RWPE2 (cell line): ENCODE results near the gene CCL26.
"Not testable (repeated sequence)": the region's sequence is repeated elsewhere in the genome, so short reads cannot be mapped to it uniquely, and the experiment has no call there.

ENCODE experiments used
- ATAC-seq: fragments of 200-7000 bp; cut with Tn5 transposase; 3 replicates; pipeline ENCODE4 v1.9.1; 2021; ENCODE audit warnings: low read depth
- DNase-seq: peaks from one replicate; pipeline ENCODE4 v3.0.0-alpha.2; 2020; ENCODE audit warnings: low spot score
- H3K27ac ChIP-seq: fragments of 450-650 bp; 2 replicates; pipeline ENCODE4 v1.5.1; 2017; ENCODE audit warnings: mild to moderate bottlenecking; ENCODE audit not compliant: poor library complexity, severe bottlenecking
- H3K27me3 ChIP-seq: fragments of 250-450 bp; sonication (Bioruptor Pico); 2 replicates; pipeline ENCODE4 v1.5.1; 2021; ENCODE audit warnings: mild to moderate bottlenecking, moderate library complexity; ENCODE audit not compliant: insufficient read depth, poor library complexity, severe bottlenecking
- H3K36me3 ChIP-seq: fragments of 250-450 bp; sonication (Bioruptor Pico); 2 replicates; pipeline ENCODE4 v1.5.1; 2020; ENCODE audit warnings: low read depth, mild to moderate bottlenecking, moderate library complexity
- H3K4me1 ChIP-seq: fragments of 250-450 bp; sonication (Bioruptor Pico); 2 replicates; pipeline ENCODE4 v1.5.1; 2021; ENCODE audit warnings: mild to moderate bottlenecking, moderate library complexity; ENCODE audit not compliant: insufficient read depth, poor library complexity, severe bottlenecking
- H3K4me3 ChIP-seq: fragments of 250-450 bp; sonication (Bioruptor Pico); 2 replicates; pipeline ENCODE4 v1.5.1; 2021; ENCODE audit warnings: mild to moderate bottlenecking, moderate library complexity; ENCODE audit not compliant: severe bottlenecking
- H3K9me3 ChIP-seq: fragments of 250-450 bp; sonication (Bioruptor Pico); 2 replicates; pipeline ENCODE4 v1.5.1; 2021; ENCODE audit warnings: mild to moderate bottlenecking, moderate library complexity; ENCODE audit not compliant: severe bottlenecking
- TF ChIP-seq, protein P1 (sequence below): fragments of 450-650 bp; IDR thresholded peaks from one replicate; pipeline ENCODE4 v1.5.1; 2017; ENCODE audit warnings: mild to moderate bottlenecking, moderate library complexity; ENCODE audit not compliant: poor library complexity, severe bottlenecking

The CCL26 gene

DNA sequence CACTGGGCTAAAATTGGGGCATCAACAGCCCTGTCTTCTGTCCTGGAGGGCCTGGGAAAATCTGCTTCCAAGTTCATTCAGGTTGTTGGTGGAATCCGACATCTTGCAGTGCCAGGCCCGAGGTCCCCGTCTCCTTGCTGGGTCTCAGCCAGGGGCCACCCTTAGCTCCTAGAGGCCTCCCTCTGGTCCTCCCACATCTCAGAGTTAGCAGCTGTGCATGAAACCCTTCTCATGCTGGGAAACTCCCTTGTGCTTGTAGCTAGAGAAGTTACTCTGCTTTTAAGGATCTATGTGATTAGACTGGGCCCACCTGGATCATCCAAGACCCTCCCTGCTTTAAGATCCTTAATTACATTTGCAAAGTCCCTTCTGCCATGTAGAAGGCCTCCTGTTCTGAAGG, 48.6 kb downstream of the CCL26 start:
- H3K27ac ChIP-seq = no peak overlapping the region
- no peaks in the 10 kb centered on the region for H3K36me3 ChIP-seq
- H3K9me3 ChIP-seq = no peaks in the 10 kb centered on the region
- peaks cover 11% of the 10 kb centered on the region for H3K4me1 ChIP-seq
- H3K27me3 ChIP-seq = no peaks in the 10 kb centered on the region
- TF ChIP-seq, protein P1, sequence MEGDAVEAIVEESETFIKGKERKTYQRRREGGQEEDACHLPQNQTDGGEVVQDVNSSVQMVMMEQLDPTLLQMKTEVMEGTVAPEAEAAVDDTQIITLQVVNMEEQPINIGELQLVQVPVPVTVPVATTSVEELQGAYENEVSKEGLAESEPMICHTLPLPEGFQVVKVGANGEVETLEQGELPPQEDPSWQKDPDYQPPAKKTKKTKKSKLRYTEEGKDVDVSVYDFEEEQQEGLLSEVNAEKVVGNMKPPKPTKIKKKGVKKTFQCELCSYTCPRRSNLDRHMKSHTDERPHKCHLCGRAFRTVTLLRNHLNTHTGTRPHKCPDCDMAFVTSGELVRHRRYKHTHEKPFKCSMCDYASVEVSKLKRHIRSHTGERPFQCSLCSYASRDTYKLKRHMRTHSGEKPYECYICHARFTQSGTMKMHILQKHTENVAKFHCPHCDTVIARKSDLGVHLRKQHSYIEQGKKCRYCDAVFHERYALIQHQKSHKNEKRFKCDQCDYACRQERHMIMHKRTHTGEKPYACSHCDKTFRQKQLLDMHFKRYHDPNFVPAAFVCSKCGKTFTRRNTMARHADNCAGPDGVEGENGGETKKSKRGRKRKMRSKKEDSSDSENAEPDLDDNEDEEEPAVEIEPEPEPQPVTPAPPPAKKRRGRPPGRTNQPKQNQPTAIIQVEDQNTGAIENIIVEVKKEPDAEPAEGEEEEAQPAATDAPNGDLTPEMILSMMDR = no peak
- DNase-seq = no peak
- H3K4me3 ChIP-seq = no peak overlapping the region
- no peak for ATAC-seq

- Histone ChIP-seq H3K4me1 (peaks cover under 1% of the 10 kb centered on the region), H3K9me3 (no peaks in the 10 kb centered on the region), H3K4me3 (no peak overlapping the region), H3K27ac (no peak overlapping the region), H3K36me3 (no peaks in the 10 kb centered on the region), H3K27me3 (no peaks in the 10 kb centered on the region)
- TF ChIP-seq, protein P1 = no peak
- ATAC-seq (no peak), DNase-seq (no peak)
These were observed 49.6 kb downstream of the CCL26 start for GRCh38 chr7:75722373-75722772.

DNA sequence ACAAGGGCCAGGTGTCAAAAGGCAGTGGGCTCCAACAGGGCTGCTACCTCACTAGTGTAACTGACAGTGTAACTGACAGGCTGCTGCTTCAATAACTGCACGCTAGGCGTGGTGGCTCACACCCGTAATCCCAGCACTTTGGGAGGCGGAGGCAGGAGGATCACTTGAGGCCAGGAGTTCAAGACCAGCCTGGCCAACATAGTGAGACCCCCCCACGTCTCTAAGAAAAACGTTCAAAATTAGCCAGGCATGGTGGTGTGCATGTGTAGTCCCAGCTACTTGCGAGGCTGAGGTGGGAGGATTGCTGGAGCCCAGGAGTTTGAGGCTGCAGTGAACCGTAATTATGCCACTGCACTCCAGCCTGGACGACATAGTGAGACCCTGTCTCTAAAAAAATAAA, 50.1 kb downstream of the CCL26 start:
- not testable (repeated sequence) for H3K4me1 ChIP-seq, H3K36me3 ChIP-seq, H3K27ac ChIP-seq, ATAC-seq, H3K4me3 ChIP-seq, DNase-seq, H3K9me3 ChIP-seq, H3K27me3 ChIP-seq

DNA sequence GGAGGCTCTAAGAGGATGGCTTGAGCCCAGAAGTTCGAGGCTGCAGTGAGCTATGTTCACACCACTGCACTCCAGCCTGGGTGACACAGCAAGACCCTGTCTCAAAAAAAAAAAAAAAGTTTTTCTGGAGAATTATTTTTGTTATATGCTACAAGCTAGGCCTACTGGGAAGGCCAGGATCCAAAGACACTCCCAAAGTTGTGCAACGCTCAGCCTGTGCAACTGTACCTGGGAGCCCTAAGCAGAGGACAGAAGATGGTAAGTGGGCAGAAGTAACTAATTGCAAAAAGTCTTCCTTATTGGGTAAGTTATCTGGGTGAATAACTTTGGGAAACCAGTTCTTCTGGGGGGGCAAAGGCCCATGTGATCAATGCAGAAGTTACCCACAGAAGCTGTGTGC, 50.6 kb downstream of the CCL26 start:
- H3K36me3 ChIP-seq = no peaks in the 10 kb centered on the region
- H3K9me3 ChIP-seq = no peaks in the 10 kb centered on the region
- ATAC-seq (no peak), DNase-seq (no peak)
- H3K4me1 ChIP-seq = no peaks in the 10 kb centered on the region
- H3K27me3 ChIP-seq = no peaks in the 10 kb centered on the region
- TF ChIP-seq, protein P1 = no peak
- no peak overlapping the region for H3K4me3 ChIP-seq
- no peak overlapping the region for H3K27ac ChIP-seq

GRCh38 chr7:75719626-75720025, 52.4 kb downstream of the CCL26 start:
- H3K27me3 ChIP-seq = no peaks in the 10 kb centered on the region
- TF ChIP-seq, protein P1 = no peak
- DNase-seq (no peak), ATAC-seq (no peak)
- no peaks in the 10 kb centered on the region for H3K9me3 ChIP-seq
- H3K4me1 ChIP-seq = no peaks in the 10 kb centered on the region
- H3K36me3 ChIP-seq = no peaks in the 10 kb centered on the region
- H3K27ac ChIP-seq = no peak overlapping the region
- H3K4me3 ChIP-seq = no peak overlapping the region
